ENCODE measurements around the gene PRAME.

DNA sequence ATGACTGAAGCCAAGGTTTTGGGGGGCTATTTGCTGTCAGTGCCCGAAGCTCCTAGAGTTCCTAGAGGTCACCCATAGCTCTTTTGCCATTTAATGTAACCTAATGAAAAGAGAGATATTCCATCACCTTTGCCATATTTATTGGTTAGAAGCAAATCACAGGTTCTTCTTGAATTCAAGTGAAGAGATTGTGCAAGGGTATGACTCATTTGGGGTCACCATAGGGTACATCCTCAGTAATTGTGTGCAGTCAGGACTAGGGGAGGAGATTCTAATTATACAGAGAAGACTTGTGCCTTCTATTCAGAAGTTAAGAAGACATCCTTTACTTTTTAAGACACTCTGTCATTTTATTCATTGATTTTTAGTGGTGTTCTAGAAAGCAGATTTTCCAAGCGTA lies 6.9 kb upstream of the PRAME start:
- TF ChIP-seq RCOR1 (conservative IDR thresholded peaks at IDR 0.05; ENCODE audit: low read depth, low read length) (no peak), POLR2AphosphoS5 (IDR thresholded peaks at IDR 0.05; ENCODE audit: low read length) (no peak), ZSCAN29 (IDR thresholded peaks at IDR 0.05) (no peak), NRF1 (conservative IDR thresholded peaks at IDR 0.05; ENCODE audit: low read depth, low read length) (no peak), KDM1A (IDR thresholded peaks at IDR 0.05; ENCODE audit: borderline replicate concordance) (no peak), CREM (IDR thresholded peaks at IDR 0.05; ENCODE audit: low read depth) (no peak), SIX5 (IDR thresholded peaks at IDR 0.05; ENCODE audit: low read depth, low read length, severe bottlenecking) (no peak)
- TF ChIP-seq, protein P1, sequence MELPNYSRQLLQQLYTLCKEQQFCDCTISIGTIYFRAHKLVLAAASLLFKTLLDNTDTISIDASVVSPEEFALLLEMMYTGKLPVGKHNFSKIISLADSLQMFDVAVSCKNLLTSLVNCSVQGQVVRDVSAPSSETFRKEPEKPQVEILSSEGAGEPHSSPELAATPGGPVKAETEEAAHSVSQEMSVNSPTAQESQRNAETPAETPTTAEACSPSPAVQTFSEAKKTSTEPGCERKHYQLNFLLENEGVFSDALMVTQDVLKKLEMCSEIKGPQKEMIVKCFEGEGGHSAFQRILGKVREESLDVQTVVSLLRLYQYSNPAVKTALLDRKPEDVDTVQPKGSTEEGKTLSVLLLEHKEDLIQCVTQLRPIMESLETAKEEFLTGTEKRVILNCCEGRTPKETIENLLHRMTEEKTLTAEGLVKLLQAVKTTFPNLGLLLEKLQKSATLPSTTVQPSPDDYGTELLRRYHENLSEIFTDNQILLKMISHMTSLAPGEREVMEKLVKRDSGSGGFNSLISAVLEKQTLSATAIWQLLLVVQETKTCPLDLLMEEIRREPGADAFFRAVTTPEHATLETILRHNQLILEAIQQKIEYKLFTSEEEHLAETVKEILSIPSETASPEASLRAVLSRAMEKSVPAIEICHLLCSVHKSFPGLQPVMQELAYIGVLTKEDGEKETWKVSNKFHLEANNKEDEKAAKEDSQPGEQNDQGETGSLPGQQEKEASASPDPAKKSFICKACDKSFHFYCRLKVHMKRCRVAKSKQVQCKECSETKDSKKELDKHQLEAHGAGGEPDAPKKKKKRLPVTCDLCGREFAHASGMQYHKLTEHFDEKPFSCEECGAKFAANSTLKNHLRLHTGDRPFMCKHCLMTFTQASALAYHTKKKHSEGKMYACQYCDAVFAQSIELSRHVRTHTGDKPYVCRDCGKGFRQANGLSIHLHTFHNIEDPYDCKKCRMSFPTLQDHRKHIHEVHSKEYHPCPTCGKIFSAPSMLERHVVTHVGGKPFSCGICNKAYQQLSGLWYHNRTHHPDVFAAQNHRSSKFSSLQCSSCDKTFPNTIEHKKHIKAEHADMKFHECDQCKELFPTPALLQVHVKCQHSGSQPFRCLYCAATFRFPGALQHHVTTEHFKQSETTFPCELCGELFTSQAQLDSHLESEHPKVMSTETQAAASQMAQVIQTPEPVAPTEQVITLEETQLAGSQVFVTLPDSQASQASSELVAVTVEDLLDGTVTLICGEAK (IDR thresholded peaks at IDR 0.05; ENCODE audit: borderline replicate concordance), result no peak
- TF ChIP-seq, protein P2, sequence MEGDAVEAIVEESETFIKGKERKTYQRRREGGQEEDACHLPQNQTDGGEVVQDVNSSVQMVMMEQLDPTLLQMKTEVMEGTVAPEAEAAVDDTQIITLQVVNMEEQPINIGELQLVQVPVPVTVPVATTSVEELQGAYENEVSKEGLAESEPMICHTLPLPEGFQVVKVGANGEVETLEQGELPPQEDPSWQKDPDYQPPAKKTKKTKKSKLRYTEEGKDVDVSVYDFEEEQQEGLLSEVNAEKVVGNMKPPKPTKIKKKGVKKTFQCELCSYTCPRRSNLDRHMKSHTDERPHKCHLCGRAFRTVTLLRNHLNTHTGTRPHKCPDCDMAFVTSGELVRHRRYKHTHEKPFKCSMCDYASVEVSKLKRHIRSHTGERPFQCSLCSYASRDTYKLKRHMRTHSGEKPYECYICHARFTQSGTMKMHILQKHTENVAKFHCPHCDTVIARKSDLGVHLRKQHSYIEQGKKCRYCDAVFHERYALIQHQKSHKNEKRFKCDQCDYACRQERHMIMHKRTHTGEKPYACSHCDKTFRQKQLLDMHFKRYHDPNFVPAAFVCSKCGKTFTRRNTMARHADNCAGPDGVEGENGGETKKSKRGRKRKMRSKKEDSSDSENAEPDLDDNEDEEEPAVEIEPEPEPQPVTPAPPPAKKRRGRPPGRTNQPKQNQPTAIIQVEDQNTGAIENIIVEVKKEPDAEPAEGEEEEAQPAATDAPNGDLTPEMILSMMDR (IDR thresholded peaks at IDR 0.05 in 2 of 3, conservative IDR thresholded peaks at IDR 0.05 in 1 of 3; ENCODE audit: control insufficient read depth in 2 of 3, extremely low read depth in 1 of 3, insufficient read depth in 1 of 3, low read depth in 3 of 3, low read length in 3 of 3), result no peak
- TF ChIP-seq, protein P3, sequence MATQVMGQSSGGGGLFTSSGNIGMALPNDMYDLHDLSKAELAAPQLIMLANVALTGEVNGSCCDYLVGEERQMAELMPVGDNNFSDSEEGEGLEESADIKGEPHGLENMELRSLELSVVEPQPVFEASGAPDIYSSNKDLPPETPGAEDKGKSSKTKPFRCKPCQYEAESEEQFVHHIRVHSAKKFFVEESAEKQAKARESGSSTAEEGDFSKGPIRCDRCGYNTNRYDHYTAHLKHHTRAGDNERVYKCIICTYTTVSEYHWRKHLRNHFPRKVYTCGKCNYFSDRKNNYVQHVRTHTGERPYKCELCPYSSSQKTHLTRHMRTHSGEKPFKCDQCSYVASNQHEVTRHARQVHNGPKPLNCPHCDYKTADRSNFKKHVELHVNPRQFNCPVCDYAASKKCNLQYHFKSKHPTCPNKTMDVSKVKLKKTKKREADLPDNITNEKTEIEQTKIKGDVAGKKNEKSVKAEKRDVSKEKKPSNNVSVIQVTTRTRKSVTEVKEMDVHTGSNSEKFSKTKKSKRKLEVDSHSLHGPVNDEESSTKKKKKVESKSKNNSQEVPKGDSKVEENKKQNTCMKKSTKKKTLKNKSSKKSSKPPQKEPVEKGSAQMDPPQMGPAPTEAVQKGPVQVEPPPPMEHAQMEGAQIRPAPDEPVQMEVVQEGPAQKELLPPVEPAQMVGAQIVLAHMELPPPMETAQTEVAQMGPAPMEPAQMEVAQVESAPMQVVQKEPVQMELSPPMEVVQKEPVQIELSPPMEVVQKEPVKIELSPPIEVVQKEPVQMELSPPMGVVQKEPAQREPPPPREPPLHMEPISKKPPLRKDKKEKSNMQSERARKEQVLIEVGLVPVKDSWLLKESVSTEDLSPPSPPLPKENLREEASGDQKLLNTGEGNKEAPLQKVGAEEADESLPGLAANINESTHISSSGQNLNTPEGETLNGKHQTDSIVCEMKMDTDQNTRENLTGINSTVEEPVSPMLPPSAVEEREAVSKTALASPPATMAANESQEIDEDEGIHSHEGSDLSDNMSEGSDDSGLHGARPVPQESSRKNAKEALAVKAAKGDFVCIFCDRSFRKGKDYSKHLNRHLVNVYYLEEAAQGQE (IDR thresholded peaks at IDR 0.05; ENCODE audit: low read depth, low read length), result no peak
- TF ChIP-seq, protein P4, sequence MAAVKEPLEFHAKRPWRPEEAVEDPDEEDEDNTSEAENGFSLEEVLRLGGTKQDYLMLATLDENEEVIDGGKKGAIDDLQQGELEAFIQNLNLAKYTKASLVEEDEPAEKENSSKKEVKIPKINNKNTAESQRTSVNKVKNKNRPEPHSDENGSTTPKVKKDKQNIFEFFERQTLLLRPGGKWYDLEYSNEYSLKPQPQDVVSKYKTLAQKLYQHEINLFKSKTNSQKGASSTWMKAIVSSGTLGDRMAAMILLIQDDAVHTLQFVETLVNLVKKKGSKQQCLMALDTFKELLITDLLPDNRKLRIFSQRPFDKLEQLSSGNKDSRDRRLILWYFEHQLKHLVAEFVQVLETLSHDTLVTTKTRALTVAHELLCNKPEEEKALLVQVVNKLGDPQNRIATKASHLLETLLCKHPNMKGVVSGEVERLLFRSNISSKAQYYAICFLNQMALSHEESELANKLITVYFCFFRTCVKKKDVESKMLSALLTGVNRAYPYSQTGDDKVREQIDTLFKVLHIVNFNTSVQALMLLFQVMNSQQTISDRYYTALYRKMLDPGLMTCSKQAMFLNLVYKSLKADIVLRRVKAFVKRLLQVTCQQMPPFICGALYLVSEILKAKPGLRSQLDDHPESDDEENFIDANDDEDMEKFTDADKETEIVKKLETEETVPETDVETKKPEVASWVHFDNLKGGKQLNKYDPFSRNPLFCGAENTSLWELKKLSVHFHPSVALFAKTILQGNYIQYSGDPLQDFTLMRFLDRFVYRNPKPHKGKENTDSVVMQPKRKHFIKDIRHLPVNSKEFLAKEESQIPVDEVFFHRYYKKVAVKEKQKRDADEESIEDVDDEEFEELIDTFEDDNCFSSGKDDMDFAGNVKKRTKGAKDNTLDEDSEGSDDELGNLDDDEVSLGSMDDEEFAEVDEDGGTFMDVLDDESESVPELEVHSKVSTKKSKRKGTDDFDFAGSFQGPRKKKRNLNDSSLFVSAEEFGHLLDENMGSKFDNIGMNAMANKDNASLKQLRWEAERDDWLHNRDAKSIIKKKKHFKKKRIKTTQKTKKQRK (IDR thresholded peaks at IDR 0.05; ENCODE audit: low read depth, low read length), result no peak

Data from GM12878 (cell line).